GM12891 (cell line): ENCODE measurements around the gene TMEM161A.
A peak's percentile ranks its signal among the peaks of the same experiment; 100 is the strongest.
"Not testable (repeated sequence)": the region's sequence is repeated elsewhere in the genome, so short reads cannot be mapped to it uniquely, and the experiment has no call there.

Source experiments
- DNase-seq: peaks from one replicate; pipeline ENCODE4 v3.0.0; 2011; ENCODE audit warnings: low spot score; ENCODE audit not compliant: insufficient read length
- FAIRE-seq: peaks from 2 replicates; lab custom pipeline; 2011; peaks lifted over from hg19 to GRCh38; lab: Jason Lieb, UNC
- PAX5 ChIP-seq: IDR thresholded peaks from 2 replicates; pipeline ENCODE4 v1.6.1; 2011; ENCODE audit warnings: low read length, moderate library complexity, mild to moderate bottlenecking; ENCODE audit not compliant: insufficient read depth, severe bottlenecking
- POLR2A ChIP-seq: IDR thresholded peaks from 2 replicates; pipeline ENCODE4 v1.6.1; 2011; ENCODE audit warnings: low read depth, low read length, control low read depth
- POLR2AphosphoS5 ChIP-seq: IDR thresholded peaks from 2 replicates; pipeline ENCODE4 v1.6.1; 2011; ENCODE audit warnings: low read depth, low read length, control low read depth
- POU2F2 ChIP-seq: IDR thresholded peaks from 2 replicates; pipeline ENCODE4 v1.6.1; 2011; ENCODE audit warnings: low read depth, mild to moderate bottlenecking, control low read depth, low read length, moderate library complexity
- SPI1 ChIP-seq: IDR thresholded peaks from 2 replicates; pipeline ENCODE4 v1.6.1; 2011; ENCODE audit warnings: low read depth, low read length, control low read depth
- TAF1 ChIP-seq: IDR thresholded peaks from 2 replicates; pipeline ENCODE4 v1.6.1; 2011; ENCODE audit warnings: low read depth, low read length, control low read depth

Gene TMEM161A

GRCh38 chr19:19154768-19155494, 16.7 kb upstream of the TMEM161A start:
- TF ChIP-seq POLR2A: no peak
- DNase-seq (no peak), FAIRE-seq (peak; percentile 78)

GRCh38 chr19:19152668-19153384, 14.5 kb upstream of the TMEM161A start:
- FAIRE-seq (no peak), DNase-seq (no peak)
- no peak for TF ChIP-seq POU2F2
- TF ChIP-seq SPI1: no peak
- TF ChIP-seq PAX5: no peak
- TF ChIP-seq POLR2A: no peak
- no peak for TF ChIP-seq POLR2AphosphoS5
- no peak for TF ChIP-seq TAF1

- DNase-seq (no peak), FAIRE-seq (peak; percentile 91)
- TF ChIP-seq PAX5 (no peak), POLR2A (no peak), TAF1 (no peak)
Measured at GRCh38 chr19:19151418-19151817, 13.1 kb upstream of the TMEM161A start.

GRCh38 chr19:19149435-19149834, 11.2 kb upstream of the TMEM161A start:
- DNase-seq: no peak
- FAIRE-seq: no peak
- TF ChIP-seq PAX5: no peak
- TF ChIP-seq POU2F2: no peak
- no peak for TF ChIP-seq SPI1
- TF ChIP-seq POLR2AphosphoS5: no peak
- no peak for TF ChIP-seq TAF1
- no peak for TF ChIP-seq POLR2A

GRCh38 chr19:19148504-19148903, 10.2 kb upstream of the TMEM161A start:
- DNase-seq, FAIRE-seq: not testable (repeated sequence)

GRCh38 chr19:19147344-19147743, 9.1 kb upstream of the TMEM161A start:
- FAIRE-seq (no peak), DNase-seq (no peak)
- TF ChIP-seq PAX5 (no peak), POLR2A (no peak), POU2F2 (no peak), POLR2AphosphoS5 (no peak), TAF1 (no peak), SPI1 (no peak)

GRCh38 chr19:19146865-19147264, 8.6 kb upstream of the TMEM161A start:
- TF ChIP-seq PAX5 (no peak), SPI1 (no peak), TAF1 (no peak), POU2F2 (no peak), POLR2A (no peak), POLR2AphosphoS5 (no peak)
- peak; percentile 26 for FAIRE-seq
- no peak for DNase-seq

GRCh38 chr19:19145684-19146608, 7.7 kb upstream of the TMEM161A start:
- peak; percentile 83 for DNase-seq
- FAIRE-seq: peak; percentile 73
- TF ChIP-seq TAF1 (no peak), POLR2AphosphoS5 (no peak), POLR2A (no peak), POU2F2 (no peak), PAX5 (no peak), SPI1 (no peak)

- FAIRE-seq (no peak), DNase-seq (no peak)
- no peak for TF ChIP-seq PAX5
- TF ChIP-seq SPI1: no peak
- no peak for TF ChIP-seq TAF1
- no peak for TF ChIP-seq POU2F2
- no peak for TF ChIP-seq POLR2A
- no peak for TF ChIP-seq POLR2AphosphoS5
Measured at GRCh38 chr19:19145281-19145680, 7.0 kb upstream of the TMEM161A start.
